ENCODE data around the gene ART4.

The ART4 gene

DNA sequence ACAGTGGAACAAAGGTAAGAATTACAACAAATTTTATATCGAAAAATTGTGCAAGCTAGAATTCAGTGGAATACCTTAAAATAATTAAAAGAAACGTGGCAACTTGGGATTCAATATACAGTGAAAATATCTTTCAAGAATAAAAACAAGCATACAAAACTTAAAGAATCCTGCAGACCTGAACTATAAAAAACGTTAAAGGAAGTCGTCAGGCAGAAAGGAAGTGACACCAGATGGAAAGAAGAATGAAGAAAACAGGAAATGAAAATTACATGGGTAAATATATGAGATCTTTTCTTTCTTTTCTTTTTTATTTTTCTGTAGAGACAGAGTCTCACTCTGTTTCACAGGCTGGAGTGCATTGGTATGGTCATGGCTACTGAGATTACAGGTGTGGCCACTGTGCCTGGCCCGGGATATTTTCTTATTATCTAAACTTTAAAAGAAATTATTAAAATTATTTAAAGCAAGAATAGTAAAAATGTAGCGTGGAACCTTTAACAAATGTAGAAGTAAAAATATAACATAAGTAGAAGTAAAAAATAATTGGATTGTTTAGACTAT is 37.6 kb upstream of the ART4 start:
- Histone ChIP-seq H3K27ac (replicated peaks) (0 out of 2 replicates have a peak overlapping the region, but pooled peaks have one; percentile 29), H3K4me3 (replicated peaks; ENCODE audit: insufficient read depth, low read length) (no peak overlapping the region)
- TF ChIP-seq, protein P1, sequence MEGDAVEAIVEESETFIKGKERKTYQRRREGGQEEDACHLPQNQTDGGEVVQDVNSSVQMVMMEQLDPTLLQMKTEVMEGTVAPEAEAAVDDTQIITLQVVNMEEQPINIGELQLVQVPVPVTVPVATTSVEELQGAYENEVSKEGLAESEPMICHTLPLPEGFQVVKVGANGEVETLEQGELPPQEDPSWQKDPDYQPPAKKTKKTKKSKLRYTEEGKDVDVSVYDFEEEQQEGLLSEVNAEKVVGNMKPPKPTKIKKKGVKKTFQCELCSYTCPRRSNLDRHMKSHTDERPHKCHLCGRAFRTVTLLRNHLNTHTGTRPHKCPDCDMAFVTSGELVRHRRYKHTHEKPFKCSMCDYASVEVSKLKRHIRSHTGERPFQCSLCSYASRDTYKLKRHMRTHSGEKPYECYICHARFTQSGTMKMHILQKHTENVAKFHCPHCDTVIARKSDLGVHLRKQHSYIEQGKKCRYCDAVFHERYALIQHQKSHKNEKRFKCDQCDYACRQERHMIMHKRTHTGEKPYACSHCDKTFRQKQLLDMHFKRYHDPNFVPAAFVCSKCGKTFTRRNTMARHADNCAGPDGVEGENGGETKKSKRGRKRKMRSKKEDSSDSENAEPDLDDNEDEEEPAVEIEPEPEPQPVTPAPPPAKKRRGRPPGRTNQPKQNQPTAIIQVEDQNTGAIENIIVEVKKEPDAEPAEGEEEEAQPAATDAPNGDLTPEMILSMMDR (IDR thresholded peaks at IDR 0.05; ENCODE audit: insufficient read depth, low read length) = no peak
- TF ChIP-seq POLR2AphosphoS5 (IDR thresholded peaks at IDR 0.05; ENCODE audit: low read depth) = no peak
- peak; percentile 64 for TF ChIP-seq GABPA (IDR thresholded peaks at IDR 0.05; ENCODE audit: low read depth)
- TF ChIP-seq SPI1 (IDR thresholded peaks at IDR 0.05; ENCODE audit: borderline replicate concordance, low read depth) = peak; percentile 80
- TF ChIP-seq, protein P2, sequence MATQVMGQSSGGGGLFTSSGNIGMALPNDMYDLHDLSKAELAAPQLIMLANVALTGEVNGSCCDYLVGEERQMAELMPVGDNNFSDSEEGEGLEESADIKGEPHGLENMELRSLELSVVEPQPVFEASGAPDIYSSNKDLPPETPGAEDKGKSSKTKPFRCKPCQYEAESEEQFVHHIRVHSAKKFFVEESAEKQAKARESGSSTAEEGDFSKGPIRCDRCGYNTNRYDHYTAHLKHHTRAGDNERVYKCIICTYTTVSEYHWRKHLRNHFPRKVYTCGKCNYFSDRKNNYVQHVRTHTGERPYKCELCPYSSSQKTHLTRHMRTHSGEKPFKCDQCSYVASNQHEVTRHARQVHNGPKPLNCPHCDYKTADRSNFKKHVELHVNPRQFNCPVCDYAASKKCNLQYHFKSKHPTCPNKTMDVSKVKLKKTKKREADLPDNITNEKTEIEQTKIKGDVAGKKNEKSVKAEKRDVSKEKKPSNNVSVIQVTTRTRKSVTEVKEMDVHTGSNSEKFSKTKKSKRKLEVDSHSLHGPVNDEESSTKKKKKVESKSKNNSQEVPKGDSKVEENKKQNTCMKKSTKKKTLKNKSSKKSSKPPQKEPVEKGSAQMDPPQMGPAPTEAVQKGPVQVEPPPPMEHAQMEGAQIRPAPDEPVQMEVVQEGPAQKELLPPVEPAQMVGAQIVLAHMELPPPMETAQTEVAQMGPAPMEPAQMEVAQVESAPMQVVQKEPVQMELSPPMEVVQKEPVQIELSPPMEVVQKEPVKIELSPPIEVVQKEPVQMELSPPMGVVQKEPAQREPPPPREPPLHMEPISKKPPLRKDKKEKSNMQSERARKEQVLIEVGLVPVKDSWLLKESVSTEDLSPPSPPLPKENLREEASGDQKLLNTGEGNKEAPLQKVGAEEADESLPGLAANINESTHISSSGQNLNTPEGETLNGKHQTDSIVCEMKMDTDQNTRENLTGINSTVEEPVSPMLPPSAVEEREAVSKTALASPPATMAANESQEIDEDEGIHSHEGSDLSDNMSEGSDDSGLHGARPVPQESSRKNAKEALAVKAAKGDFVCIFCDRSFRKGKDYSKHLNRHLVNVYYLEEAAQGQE (IDR thresholded peaks at IDR 0.05; ENCODE audit: insufficient replicate concordance, low read depth) = no peak

DNA sequence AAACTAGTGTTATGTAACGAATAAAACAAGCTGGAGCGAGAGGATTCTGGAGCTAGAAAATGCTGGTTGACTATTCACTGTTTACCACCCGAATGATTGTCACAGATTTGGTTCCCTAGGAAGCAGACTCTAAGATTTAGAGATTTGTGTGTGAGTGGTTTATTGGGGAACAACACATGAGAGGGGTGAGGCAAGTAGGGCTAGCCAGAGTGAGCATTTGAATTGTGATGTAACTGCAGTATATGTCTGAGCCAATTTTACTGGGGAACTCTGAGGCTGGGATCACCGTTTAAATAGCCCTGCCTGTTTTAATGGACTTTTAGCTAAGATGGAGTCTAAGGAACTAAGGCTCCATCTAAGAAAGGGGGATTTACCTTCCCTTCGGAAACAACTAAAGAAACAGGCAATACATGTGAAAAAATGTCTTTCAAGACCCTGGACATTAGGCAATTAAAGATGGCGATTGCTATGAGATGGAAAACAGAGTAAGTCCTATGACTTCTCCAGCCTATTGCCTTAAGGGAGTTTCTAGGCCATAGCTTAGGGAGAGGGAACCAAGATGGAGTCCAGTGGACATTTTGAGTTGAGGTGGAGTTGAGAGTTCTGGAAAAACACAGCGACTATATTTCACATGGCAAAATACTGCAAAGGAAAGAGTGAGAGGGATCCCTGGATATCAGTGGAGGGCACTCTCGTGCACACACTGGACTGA is 36.1 kb upstream of the ART4 start:
- Histone ChIP-seq H3K4me3 (replicated peaks; ENCODE audit: insufficient read depth, low read length) (no peak overlapping the region), H3K27me3 (ENCODE audit: insufficient read depth, poor library complexity, severe bottlenecking) (no peaks in the 10 kb centered on the region), H3K27ac (replicated peaks) (no peak overlapping the region)
- TF ChIP-seq, protein P1 (IDR thresholded peaks at IDR 0.05; ENCODE audit: insufficient read depth, low read length) = no peak
- TF ChIP-seq POLR2AphosphoS5 (IDR thresholded peaks at IDR 0.05; ENCODE audit: low read depth) (no peak), SPI1 (IDR thresholded peaks at IDR 0.05; ENCODE audit: borderline replicate concordance, low read depth) (no peak), GABPA (IDR thresholded peaks at IDR 0.05; ENCODE audit: low read depth) (no peak)
- TF ChIP-seq, protein P2 (IDR thresholded peaks at IDR 0.05; ENCODE audit: insufficient replicate concordance, low read depth) = no peak
- no peak for DNase-seq (ENCODE audit: low read depth in 1 of 2, low spot score in 1 of 2)

More for the DNA sequence above, 37.6 kb upstream of the ART4 start:
- no peaks in the 10 kb centered on the region for H3K27me3 ChIP-seq (ENCODE audit: insufficient read depth, poor library complexity, severe bottlenecking)
- DNase-seq (ENCODE audit: low read depth in 1 of 2, low spot score in 1 of 2) = no peak

DNA sequence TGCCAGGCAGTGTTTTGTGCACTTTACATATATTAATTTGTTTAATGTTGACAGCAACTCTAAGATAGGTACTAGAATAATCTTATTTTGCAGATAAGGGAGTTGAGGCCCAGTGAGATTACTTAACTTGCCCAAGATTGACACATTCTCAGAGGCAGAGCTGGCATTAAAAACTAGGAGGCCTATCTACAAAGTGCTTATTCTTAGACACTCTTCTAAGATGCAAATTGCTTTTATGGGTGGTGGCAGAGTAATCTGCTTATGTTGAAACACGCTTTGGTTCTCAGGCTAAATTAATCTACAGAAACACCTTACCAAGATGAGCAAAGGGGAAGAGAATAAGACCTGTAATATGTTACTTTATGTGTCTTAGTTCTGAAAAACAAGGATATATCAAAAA is 35.2 kb upstream of the ART4 start:
- no peak for DNase-seq (ENCODE audit: low read depth in 1 of 2, low spot score in 1 of 2)

More for the DNA sequence above, 35.2 kb upstream of the ART4 start:
- Histone ChIP-seq H3K4me3 (replicated peaks; ENCODE audit: insufficient read depth, low read length) (no peak overlapping the region), H3K27ac (replicated peaks) (no peak overlapping the region), H3K27me3 (ENCODE audit: insufficient read depth, poor library complexity, severe bottlenecking) (no peaks in the 10 kb centered on the region)
- no peak for TF ChIP-seq SPI1 (IDR thresholded peaks at IDR 0.05; ENCODE audit: borderline replicate concordance, low read depth)
- TF ChIP-seq, protein P2 (IDR thresholded peaks at IDR 0.05; ENCODE audit: insufficient replicate concordance, low read depth) = no peak
